CD4-positive, alpha-beta T cell treated with Interleukin-10 for 1 hour (primary cell): ENCODE data around the gene MAP3K3.

Experiments
- DNase-seq: peaks from one replicate; pipeline ENCODE4 v3.0.0-alpha.2; 2020

Gene MAP3K3

GRCh38 chr17:63694950-63695773 is 72.9 kb downstream of the MAP3K3 start:
- DNase-seq, result peak; percentile 42

- peak; percentile 23 for DNase-seq
These were observed 73.7 kb downstream of the MAP3K3 start for GRCh38 chr17:63695889-63696288.

GRCh38 chr17:63696381-63696961 is 74.3 kb downstream of the MAP3K3 start:
- peak; percentile 67 for DNase-seq

GRCh38 chr17:63697341-63698286 is 75.4 kb downstream of the MAP3K3 start:
- DNase-seq, result peak; percentile 89

- peak; percentile 35 for DNase-seq
These were observed 76.2 kb downstream of the MAP3K3 start for GRCh38 chr17:63698381-63698885.

- DNase-seq, result peak; percentile 93
These were observed 76.8 kb downstream of the MAP3K3 start for GRCh38 chr17:63698886-63699637.

GRCh38 chr17:63699638-63700527 is 77.7 kb downstream of the MAP3K3 start, which contains the start of gene LIMD2:
Gene LIMD2 (minus strand): TSS chr17:63700125. CDS start chr17:63699298, 827 bp downstream.
- DNase-seq, result peak; percentile 91

- peak; percentile 63 for DNase-seq
These were observed 78.6 kb downstream of the MAP3K3 start for GRCh38 chr17:63700528-63701455.

- DNase-seq, result no peak
These were observed 79.2 kb downstream of the MAP3K3 start for GRCh38 chr17:63701456-63701820.

GRCh38 chr17:63701868-63702720 is 79.9 kb downstream of the MAP3K3 start:
- peak; percentile 85 for DNase-seq

- no peak for DNase-seq
These were observed 80.5 kb downstream of the MAP3K3 start for GRCh38 chr17:63702721-63703015.

- no peak for DNase-seq
These were observed 80.8 kb downstream of the MAP3K3 start for GRCh38 chr17:63703029-63703428.

GRCh38 chr17:63703556-63704258 is 81.5 kb downstream of the MAP3K3 start:
- DNase-seq, result no peak

GRCh38 chr17:63704259-63704576 is 82.0 kb downstream of the MAP3K3 start:
- DNase-seq, result no peak

GRCh38 chr17:63704836-63705235 is 82.6 kb downstream of the MAP3K3 start:
- no peak for DNase-seq

- no peak for DNase-seq
These were observed 83.4 kb downstream of the MAP3K3 start for GRCh38 chr17:63705657-63706056.

- DNase-seq, result peak; percentile 39
These were observed 84.3 kb downstream of the MAP3K3 start for GRCh38 chr17:63706336-63707082.

GRCh38 chr17:63707151-63707550 is 84.9 kb downstream of the MAP3K3 start:
- DNase-seq, result peak; percentile 49
